K562 (cell line): ENCODE results near the gene RALGPS1. TPM values are rescaled to one million over a fixed set of nuclear protein-coding genes. Genes with fewer than 3 reads are reported as not detected.
A peak's percentile ranks its signal among the peaks of the same experiment; 100 is the strongest.

ENCODE experiments used
- ATAC-seq: fragments of 200-7000 bp; cut with Tn5 transposase; 3 replicates; pipeline ENCODE4 v1.9.1; 2020; ENCODE audit warnings: moderate library complexity
- BruUV-seq: library from RNA; stranded (reverse); fragments of 400-500 nt; replicated peaks from 2 replicates; lab custom pipeline; 2021; lab: Mats Ljungman, UMichigan
- CTCF ChIA-PET: fragments of 300-600 bp; formaldehyde crosslinking; extraction: SDS; loops from one replicate; lab custom pipeline; 2021; ENCODE audit warnings: low intra/inter-chr PET ratio; lab: Yijun Ruan, JAX
- POLR2A ChIA-PET: fragments of 300-600, 350-650 bp; sonication (Branson Sonifier 250); formaldehyde crosslinking; extraction: SDS; loops from one replicate; lab custom pipeline; 2021; ENCODE audit warnings: antibody characterized with exemption, inconsistent platforms; lab: Yijun Ruan, JAX
- DNase-seq, 4 experiments: peaks; one replicate each; pipeline versions ENCODE4 v3.0.0 to v3.0.0-alpha.2; 2011 to 2018; ENCODE audit warnings: low spot score in 3 of 4, mixed read lengths in 3 of 4; ENCODE audit errors: extremely low read depth in 1 of 4
- FAIRE-seq: peaks from 2 replicates; lab custom pipeline; 2011; peaks lifted over from hg19 to GRCh38; lab: Jason Lieb, UNC
- H2AFZ ChIP-seq: 2 replicates; pipeline ENCODE4 v1.6.0; 2011; ENCODE audit warnings: low read depth, low read length, control low read depth, inconsistent platforms
- H3K27ac ChIP-seq: fragments of 200-600 bp; 3 replicates; pipeline ENCODE4 v1.8.0; 2011; ENCODE audit warnings: low read depth, mild to moderate bottlenecking, control low read depth, inconsistent platforms, low read length, moderate library complexity, mixed read lengths; ENCODE audit errors: extremely low read depth
- H3K27me3 ChIP-seq, 2 experiments: fragments of 300-600 bp in 1 of 2; 2 replicates in 1 of 2; 3 replicates in 1 of 2; pipeline versions ENCODE4 v1.6.0 to v1.8.0; 2011; ENCODE audit warnings: inconsistent platforms in 2 of 2, low read length in 2 of 2, mild to moderate bottlenecking in 1 of 2, mixed read lengths in 1 of 2, moderate library complexity in 1 of 2; ENCODE audit not compliant: control insufficient read depth in 2 of 2, insufficient read depth in 2 of 2
- H3K36me3 ChIP-seq: fragments of 300-600 bp; 3 replicates; pipeline ENCODE4 v1.8.0; 2011; ENCODE audit warnings: mild to moderate bottlenecking, low read length, inconsistent platforms; ENCODE audit not compliant: control insufficient read depth, insufficient read depth
- H3K4me1 ChIP-seq, 2 experiments: fragments of 200-600 bp in 1 of 2; replicated peaks in 1 of 2; 2 replicates in 1 of 2; 3 replicates in 1 of 2; pipeline versions ENCODE4 v1.5.1 to v1.8.0; 2011; ENCODE audit warnings: inconsistent platforms in 2 of 2, low read length in 2 of 2, mild to moderate bottlenecking in 1 of 2, mixed read lengths in 1 of 2, moderate library complexity in 1 of 2; ENCODE audit not compliant: control insufficient read depth in 2 of 2, insufficient read depth in 2 of 2
- H3K4me2 ChIP-seq: 2 replicates; pipeline ENCODE4 v1.6.1; 2011; ENCODE audit warnings: low read length, control low read depth, inconsistent platforms, mixed read lengths; ENCODE audit not compliant: insufficient read depth
- H3K4me3 ChIP-seq: fragments of 200-600 bp; sonication (generic), shearing (Covaris generic); 2 replicates; pipeline ENCODE4 v1.5.1; 2016; ENCODE audit warnings: control low read depth, inconsistent platforms
- H3K79me2 ChIP-seq: fragments of 200-600 bp; 3 replicates; pipeline ENCODE4 v1.8.0; 2011; ENCODE audit warnings: low read length, inconsistent platforms; ENCODE audit not compliant: control insufficient read depth, insufficient read depth
- H3K9ac ChIP-seq, 2 experiments: 2 replicates each; pipeline versions ENCODE4 v1.6.0 to v1.6.1; 2011; ENCODE audit warnings: low read depth in 2 of 2, low read length in 2 of 2, control low read depth in 1 of 2, inconsistent platforms in 1 of 2, mild to moderate bottlenecking in 1 of 2, mixed read lengths in 1 of 2; ENCODE audit not compliant: insufficient read depth in 1 of 2
- H3K9me1 ChIP-seq: one replicate; pipeline ENCODE4 v1.6.0; 2011; ENCODE audit warnings: inconsistent platforms, mild to moderate bottlenecking, low read length, moderate library complexity; ENCODE audit not compliant: control insufficient read depth, insufficient read depth
- H3K9me3 ChIP-seq: replicated peaks from 2 replicates; pipeline ENCODE4 v1.5.1; 2011; ENCODE audit warnings: low read depth, low read length, inconsistent platforms; ENCODE audit not compliant: control insufficient read depth, insufficient read depth
- H4K20me1 ChIP-seq: replicated peaks from 2 replicates; pipeline ENCODE4 v1.6.1; 2011; ENCODE audit warnings: low read length, inconsistent platforms, mixed read lengths; ENCODE audit not compliant: control insufficient read depth, insufficient read depth
- BHLHE40 ChIP-seq: IDR thresholded peaks from 2 replicates; pipeline ENCODE4 v1.6.1; 2011; ENCODE audit warnings: low read length, improper control_type of control experiment
- IFI16 ChIP-seq: fragments of 250-450 bp; sonication (Bioruptor Pico); IDR thresholded peaks from 2 replicates; pipeline ENCODE4 v2.1.2; 2022; ENCODE audit warnings: mild to moderate bottlenecking, inconsistent platforms
- MAZ ChIP-seq, 2 experiments: fragments of 450-650 bp in 1 of 2; sonication (generic) in 1 of 2; formaldehyde crosslinking; IDR thresholded peaks in 1 of 2; conservative IDR thresholded peaks in 1 of 2; 2 replicates each; pipeline versions ENCODE4 v1.4.0 to v1.5.0; 2020; ENCODE audit warnings: mild to moderate bottlenecking in 1 of 2, missing genetic modification reagents in 1 of 2
- MXI1 ChIP-seq: IDR thresholded peaks from 2 replicates; pipeline ENCODE4 v1.6.1; 2011; ENCODE audit warnings: low read depth, mild to moderate bottlenecking, improper control_type of control experiment, low read length
- NRF1 ChIP-seq, 2 experiments: fragments of 450-650 bp; IDR thresholded peaks in 1 of 2; conservative IDR thresholded peaks in 1 of 2; 2 replicates each; pipeline ENCODE4 v1.6.1; 2014; ENCODE audit warnings: mild to moderate bottlenecking in 2 of 2
- PYGO2 ChIP-seq: fragments of 450-650 bp; IDR thresholded peaks from 2 replicates; pipeline ENCODE4 v1.6.1; 2016; ENCODE audit warnings: mild to moderate bottlenecking, missing genetic modification characterization, moderate library complexity, missing compliant biosample characterization
- RB1 ChIP-seq: fragments of 450-650 bp; IDR thresholded peaks from 2 replicates; pipeline ENCODE4 v1.6.1; 2017; ENCODE audit warnings: low read depth, mild to moderate bottlenecking
- TAF15 ChIP-seq: fragments of 200-400 bp; formaldehyde crosslinking; IDR thresholded peaks from 2 replicates; pipeline ENCODE4 v1.6.1; 2017; ENCODE audit warnings: mild to moderate bottlenecking, low read depth, low read length, moderate library complexity
- WGBS: fragments of 100-300 bp; shearing (Covaris generic); methylation state at CpG from one replicate; pipeline ENCODE4 v1.1.6; 2016; ENCODE audit warnings: low coverage, mixed read lengths; ENCODE audit not compliant: insufficient coverage; ENCODE audit errors: missing lambda C conversion rate; 5-methylcytosine and 5-hydroxymethylcytosine counted together
- in situ Hi-C: fragments of 300-500 bp; cut with MboI; formaldehyde crosslinking; loops from 4 replicates; pipeline ENCODE4 v1.15.0; 2018; ENCODE audit warnings: inconsistent platforms, mixed read lengths
- intact Hi-C: fragments of 100-400 bp; cut with micrococcal nuclease; formaldehyde crosslinking; loops from 2 replicates; pipeline ENCODE4 v1.14.2; 2022
- polyA plus RNA-seq, 8 experiments: library from polyadenylated mRNA; depleted of rRNA in 4 of 8; stranded (reverse) in 5 of 8; unstranded in 3 of 8; fragments of >200 nt; fragmentation: Nextera tagmentation in 2 of 8; fragmentation: Illumina TruSeq in 1 of 8; extraction: Ambion mirVana in 2 of 8; extraction: Trizol in 1 of 8; gene quantifications; 2 replicates each; pipeline versions ENCODE4 v1.2.1 to v1.2.3, GENCODE V29; 2011 to 2014; ENCODE audit warnings: inconsistent platforms in 1 of 8, missing spikeins in 1 of 8
- total RNA-seq, 7 experiments: library from RNA; depleted of rRNA in 6 of 7; stranded (reverse); fragments of >200 nt in 6 of 7; fragmentation: Illumina TruSeq in 2 of 7; extraction: Trizol in 2 of 7; gene quantifications; 2 replicates each; pipeline versions ENCODE4 v1.2.1 to v1.2.3, GENCODE V29; 2011 to 2021; ENCODE audit warnings: low replicate concordance in 1 of 7
- TF ChIP-seq, protein P1 (sequence below), 2 experiments: IDR thresholded peaks in 1 of 2; conservative IDR thresholded peaks in 1 of 2; 2 replicates each; pipeline ENCODE4 v1.6.1; 2016; ENCODE audit warnings: low read depth in 2 of 2, mild to moderate bottlenecking in 1 of 2, missing compliant biosample characterization in 1 of 2, missing genetic modification characterization in 1 of 2, moderate library complexity in 1 of 2
- TF ChIP-seq, protein P2 (sequence below): fragments of 250-450 bp; sonication (Bioruptor Pico); IDR thresholded peaks from 2 replicates; pipeline ENCODE4 v1.5.0; 2022; ENCODE audit warnings: mild to moderate bottlenecking
- TF ChIP-seq, protein P3 (sequence below): fragments of 450-650 bp; IDR thresholded peaks from 2 replicates; pipeline ENCODE4 v1.6.1; 2016; ENCODE audit warnings: low read depth, mild to moderate bottlenecking, moderate library complexity

The RALGPS1 gene
- total and polyA plus RNA-seq, 9 of the 15 experiments (the other 6 are each of a cell fraction or from before 2014, with no cell fraction given) = 0.04 to 2.6 (median 1.5) TPM

DNA sequence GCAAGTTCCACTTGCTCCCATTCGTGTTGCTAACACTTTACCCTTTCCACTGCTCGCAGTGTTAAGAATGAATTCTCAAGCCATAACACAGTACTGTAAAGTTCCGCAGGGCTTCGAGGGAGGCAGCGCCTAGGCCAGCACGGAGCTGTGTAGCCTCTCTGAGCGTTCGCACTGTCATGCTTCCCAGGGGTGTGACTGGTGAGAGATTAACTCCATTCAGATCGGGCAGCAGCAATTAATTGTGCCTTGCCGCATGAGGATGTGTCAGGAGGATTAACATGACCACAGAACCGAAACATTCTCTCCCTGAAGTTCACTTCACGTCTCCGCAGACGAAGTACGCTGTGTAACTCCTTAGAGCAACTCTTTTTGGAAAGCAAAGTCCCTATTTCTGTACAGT is 30.9 kb upstream of the RALGPS1 start:
- BruUV-seq = no TSS peak
- H3K9ac ChIP-seq = 0 out of 4 replicates have a peak overlapping the region, but pooled peaks of 1 of the 2 experiments have one; percentile 2
- no peaks in the 10 kb centered on the region for H3K27me3 ChIP-seq
- no peak overlapping the region for H3K4me2 ChIP-seq
- H3K4me1 ChIP-seq = peaks cover 0 to 6% of the 10 kb centered on the region in 2 experiments; a peak in 3 of 5 replicates
- H3K9me1 ChIP-seq = no peaks in the 10 kb centered on the region
- peak; percentile 83 for ATAC-seq
- intact Hi-C loops = no loop called here
- in situ Hi-C loops = no loop called here
- CTCF ChIA-PET = no interaction called here
- POLR2A ChIA-PET = interaction anchor here (0.6 to 1.3 kb wide), 4 partner anchors 31 to 439 kb away, joined by 3 to 4 read pairs (median 3); partner anchors contain the start of gene RALGPS1
- H3K9me3 ChIP-seq = no peaks in the 10 kb centered on the region
- H3K27ac ChIP-seq = no peak overlapping the region
- TF ChIP-seq, protein P1, sequence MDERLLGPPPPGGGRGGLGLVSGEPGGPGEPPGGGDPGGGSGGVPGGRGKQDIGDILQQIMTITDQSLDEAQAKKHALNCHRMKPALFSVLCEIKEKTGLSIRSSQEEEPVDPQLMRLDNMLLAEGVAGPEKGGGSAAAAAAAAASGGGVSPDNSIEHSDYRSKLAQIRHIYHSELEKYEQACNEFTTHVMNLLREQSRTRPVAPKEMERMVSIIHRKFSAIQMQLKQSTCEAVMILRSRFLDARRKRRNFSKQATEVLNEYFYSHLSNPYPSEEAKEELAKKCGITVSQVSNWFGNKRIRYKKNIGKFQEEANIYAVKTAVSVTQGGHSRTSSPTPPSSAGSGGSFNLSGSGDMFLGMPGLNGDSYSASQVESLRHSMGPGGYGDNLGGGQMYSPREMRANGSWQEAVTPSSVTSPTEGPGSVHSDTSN (CRISPR knock-in tag; IDR thresholded peaks at IDR 0.05; ENCODE audit: low read depth) = no peak
- TF ChIP-seq, protein P1 (tag; conservative IDR thresholded peaks at IDR 0.05; ENCODE audit: low read depth) = peak; percentile 37; the same call in 1 of the 2 replicates
- TF ChIP-seq NRF1 (conservative IDR thresholded peaks at IDR 0.05 in 1 of 2, IDR thresholded peaks at IDR 0.05 in 1 of 2) (no peak), MAZ (CRISPR knock-in tag; conservative IDR thresholded peaks at IDR 0.05 in 1 of 2, IDR thresholded peaks at IDR 0.05 in 1 of 2) (no peak), TAF15 (no peak), RB1 (no peak), MXI1 (no peak), PYGO2 (no peak), BHLHE40 (0 out of 2 replicates have a peak, but pooled peaks have one; percentile 13), IFI16 (CRISPR knock-in tag) (no peak)
- TF ChIP-seq, protein P2, sequence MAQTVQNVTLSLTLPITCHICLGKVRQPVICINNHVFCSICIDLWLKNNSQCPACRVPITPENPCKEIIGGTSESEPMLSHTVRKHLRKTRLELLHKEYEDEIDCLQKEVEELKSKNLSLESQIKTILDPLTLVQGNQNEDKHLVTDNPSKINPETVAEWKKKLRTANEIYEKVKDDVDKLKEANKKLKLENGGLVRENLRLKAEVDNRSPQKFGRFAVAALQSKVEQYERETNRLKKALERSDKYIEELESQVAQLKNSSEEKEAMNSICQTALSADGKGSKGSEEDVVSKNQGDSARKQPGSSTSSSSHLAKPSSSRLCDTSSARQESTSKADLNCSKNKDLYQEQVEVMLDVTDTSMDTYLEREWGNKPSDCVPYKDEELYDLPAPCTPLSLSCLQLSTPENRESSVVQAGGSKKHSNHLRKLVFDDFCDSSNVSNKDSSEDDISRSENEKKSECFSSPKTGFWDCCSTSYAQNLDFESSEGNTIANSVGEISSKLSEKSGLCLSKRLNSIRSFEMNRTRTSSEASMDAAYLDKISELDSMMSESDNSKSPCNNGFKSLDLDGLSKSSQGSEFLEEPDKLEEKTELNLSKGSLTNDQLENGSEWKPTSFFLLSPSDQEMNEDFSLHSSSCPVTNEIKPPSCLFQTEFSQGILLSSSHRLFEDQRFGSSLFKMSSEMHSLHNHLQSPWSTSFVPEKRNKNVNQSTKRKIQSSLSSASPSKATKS = no peak
- TF ChIP-seq, protein P3, sequence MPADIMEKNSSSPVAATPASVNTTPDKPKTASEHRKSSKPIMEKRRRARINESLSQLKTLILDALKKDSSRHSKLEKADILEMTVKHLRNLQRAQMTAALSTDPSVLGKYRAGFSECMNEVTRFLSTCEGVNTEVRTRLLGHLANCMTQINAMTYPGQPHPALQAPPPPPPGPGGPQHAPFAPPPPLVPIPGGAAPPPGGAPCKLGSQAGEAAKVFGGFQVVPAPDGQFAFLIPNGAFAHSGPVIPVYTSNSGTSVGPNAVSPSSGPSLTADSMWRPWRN = no peak
- peak; percentile 61 for FAIRE-seq
- peaks cover 21% of the 10 kb centered on the region; the same call in 1 of the 2 replicates for H4K20me1 ChIP-seq
- peaks cover 7% of the 10 kb centered on the region; the same call in 1 of the 3 replicates for H3K79me2 ChIP-seq
- peak in 2 of 4 experiments; percentile 21 to 28 for DNase-seq
- peaks cover 45% of the 10 kb centered on the region for H3K36me3 ChIP-seq
- no peak overlapping the region for H3K4me3 ChIP-seq
- 51% methylated on average over 15 of the region's 15 CpGs for WGBS
- H2AFZ ChIP-seq = no peak overlapping the region
